H1 (cell line): ENCODE measurements around the gene ELMO1. TPM values are rescaled to one million over a fixed set of nuclear protein-coding genes. Genes with fewer than 3 reads are reported as not detected.

ENCODE experiments used
- CTCF ChIA-PET: fragments of 300-600 bp; sonication (Branson Sonifier 250); formaldehyde crosslinking; loops from one replicate; lab custom pipeline; 2021; ENCODE audit not compliant: partially characterized antibody; lab: Charles Lee
- POLR2A ChIA-PET: fragments of 300-600 bp; sonication (Branson Sonifier 250); formaldehyde crosslinking; loops from one replicate; lab custom pipeline; 2021; ENCODE audit warnings: inconsistent platforms; ENCODE audit not compliant: partially characterized antibody; lab: Charles Lee
- DNase-seq, 2 experiments: peaks; one replicate each; pipeline versions ENCODE4 v3.0.0 to v3.0.0-alpha.2; 2010 to 2022; ENCODE audit warnings: low spot score in 2 of 2, low read depth in 1 of 2, mixed read lengths in 1 of 2
- FAIRE-seq: peaks from 2 replicates; lab custom pipeline; 2011; peaks lifted over from hg19 to GRCh38; lab: Jason Lieb, UNC
- H2AFZ ChIP-seq: 2 replicates; pipeline ENCODE4 v1.8.1; 2012; ENCODE audit warnings: low read length, inconsistent platforms
- H2AK5ac ChIP-seq: 2 replicates; pipeline ENCODE4 v1.6.1; 2013; ENCODE audit warnings: low read depth, low read length
- H2BK120ac ChIP-seq: replicated peaks from 2 replicates; pipeline ENCODE3; 2013; ENCODE audit warnings: low read depth, low read length, inconsistent platforms
- H2BK12ac ChIP-seq: 2 replicates; pipeline ENCODE4 v1.6.1; 2013; ENCODE audit warnings: low read depth, low read length
- H2BK15ac ChIP-seq: 2 replicates; pipeline ENCODE4 v1.6.1; 2013; ENCODE audit warnings: low read length
- H2BK20ac ChIP-seq: 2 replicates; pipeline ENCODE4 v1.6.1; 2013; ENCODE audit warnings: low read length
- H2BK5ac ChIP-seq: 2 replicates; pipeline ENCODE4 v1.6.1; 2013; ENCODE audit warnings: low read depth, low read length
- H3K14ac ChIP-seq: 2 replicates; pipeline ENCODE4 v1.6.1; 2013; ENCODE audit warnings: inconsistent platforms; ENCODE audit not compliant: insufficient read length
- H3K18ac ChIP-seq: 2 replicates; pipeline ENCODE4 v1.6.1; 2013; ENCODE audit warnings: low read length; ENCODE audit errors: extremely low read depth
- H3K23ac ChIP-seq: 2 replicates; pipeline ENCODE4 v1.6.1; 2013; ENCODE audit warnings: inconsistent platforms; ENCODE audit not compliant: insufficient read length
- H3K23me2 ChIP-seq: 2 replicates; pipeline ENCODE4 v1.6.1; 2013; ENCODE audit warnings: low read depth, low read length
- H3K27ac ChIP-seq: 2 replicates; pipeline ENCODE4 v1.6.1; 2011; ENCODE audit warnings: low read depth, low read length, inconsistent platforms
- H3K27me3 ChIP-seq, 4 experiments: replicated peaks in 1 of 4; 1 replicate in 1 of 4; 2 replicates in 3 of 4; pipeline versions ENCODE4 v1.6.1 to v1.8.1; 2011 to 2013; ENCODE audit warnings: low read length in 3 of 4, mild to moderate bottlenecking in 3 of 4, inconsistent platforms in 2 of 4, mixed read lengths in 2 of 4, moderate library complexity in 1 of 4; ENCODE audit not compliant: control insufficient read depth in 3 of 4, insufficient read depth in 3 of 4; ENCODE audit errors: extremely low read depth in 1 of 4
- H3K36me3 ChIP-seq, 4 experiments: 2 replicates each; pipeline versions ENCODE4 v1.6.1 to v1.8.1; 2011 to 2013; ENCODE audit warnings: mild to moderate bottlenecking in 4 of 4, low read length in 3 of 4, moderate library complexity in 2 of 4, control low read depth in 1 of 4, inconsistent platforms in 1 of 4; ENCODE audit not compliant: insufficient read depth in 4 of 4, control insufficient read depth in 2 of 4
- H3K4ac ChIP-seq: replicated peaks from 2 replicates; pipeline ENCODE3; 2013; ENCODE audit warnings: low read length, low read depth, mixed read lengths, inconsistent platforms; ENCODE audit not compliant: insufficient read length
- H3K4me1 ChIP-seq, 4 experiments: replicated peaks in 1 of 4; 1 replicate in 1 of 4; 2 replicates in 3 of 4; pipeline versions ENCODE4 v1.6.1 to v1.8.1; 2011 to 2013; ENCODE audit warnings: low read length in 3 of 4, inconsistent platforms in 2 of 4, mixed read lengths in 1 of 4; ENCODE audit not compliant: insufficient read depth in 4 of 4, control insufficient read depth in 3 of 4
- H3K4me2 ChIP-seq, 2 experiments: 2 replicates each; pipeline versions ENCODE4 v1.6.1 to v1.8.1; 2011 to 2013; ENCODE audit warnings: low read depth in 2 of 2, low read length in 2 of 2, control low read depth in 1 of 2, inconsistent platforms in 1 of 2, mild to moderate bottlenecking in 1 of 2; ENCODE audit not compliant: insufficient read depth in 1 of 2
- H3K4me3 ChIP-seq, 4 experiments: fragments of 200-600, 300-600 bp in 1 of 4; sonication (generic), shearing (Covaris generic), sonication (Bioruptor Twin) in 1 of 4; 2 replicates each; pipeline versions ENCODE4 v1.5.1 to v1.8.1; 2011 to 2016; ENCODE audit warnings: low read length in 4 of 4, low read depth in 3 of 4, control low read depth in 2 of 4, inconsistent platforms in 2 of 4, mild to moderate bottlenecking in 2 of 4, mixed read lengths in 1 of 4, moderate library complexity in 1 of 4; ENCODE audit not compliant: insufficient read depth in 2 of 4; ENCODE audit errors: extremely low read depth in 1 of 4
- H3K56ac ChIP-seq: replicated peaks from 2 replicates; pipeline ENCODE3; 2013; ENCODE audit warnings: low read depth, mild to moderate bottlenecking, mixed read lengths, low read length, inconsistent platforms; ENCODE audit not compliant: insufficient read length
- H3K79me1 ChIP-seq: 2 replicates; pipeline ENCODE4 v1.6.1; 2013; ENCODE audit warnings: low read depth, low read length, control low read depth
- H3K79me2 ChIP-seq, 2 experiments: 2 replicates each; pipeline versions ENCODE4 v1.6.1 to v1.8.1; 2012 to 2013; ENCODE audit warnings: low read length in 2 of 2, mild to moderate bottlenecking in 2 of 2, inconsistent platforms in 1 of 2; ENCODE audit not compliant: insufficient read depth in 2 of 2, control insufficient read depth in 1 of 2
- H3K9ac ChIP-seq, 4 experiments: replicated peaks in 1 of 4; 1 replicate in 1 of 4; 2 replicates in 3 of 4; pipeline versions ENCODE4 v1.6.1 to v1.8.1; 2011 to 2013; ENCODE audit warnings: low read depth in 3 of 4, low read length in 3 of 4, control low read depth in 2 of 4, mild to moderate bottlenecking in 2 of 4, moderate library complexity in 2 of 4, inconsistent platforms in 1 of 4; ENCODE audit errors: extremely low read depth in 1 of 4
- H3K9me3 ChIP-seq, 2 experiments: 2 replicates each; pipeline versions ENCODE4 v1.6.1 to v1.8.1; 2012 to 2013; ENCODE audit warnings: mild to moderate bottlenecking in 2 of 2, moderate library complexity in 2 of 2, control low read depth in 1 of 2, inconsistent platforms in 1 of 2, low read depth in 1 of 2, low read length in 1 of 2, mixed read lengths in 1 of 2; ENCODE audit not compliant: insufficient read depth in 2 of 2
- H4K20me1 ChIP-seq, 2 experiments: replicated peaks in 1 of 2; 2 replicates each; pipeline versions ENCODE3 to v1.8.1; 2011 to 2013; ENCODE audit warnings: inconsistent platforms in 2 of 2, low read length in 2 of 2, mild to moderate bottlenecking in 1 of 2; ENCODE audit not compliant: insufficient read depth in 2 of 2, control insufficient read depth in 1 of 2
- H4K5ac ChIP-seq: 2 replicates; pipeline ENCODE4 v1.6.1; 2013; ENCODE audit warnings: low read length, low read depth, mixed read lengths, inconsistent platforms; ENCODE audit not compliant: insufficient read length
- H4K8ac ChIP-seq: 2 replicates; pipeline ENCODE4 v1.8.0; 2013; ENCODE audit warnings: mild to moderate bottlenecking, moderate library complexity, low read length, inconsistent platforms; ENCODE audit not compliant: insufficient read depth; ENCODE audit errors: extremely low read depth
- H4K91ac ChIP-seq: replicated peaks from 2 replicates; pipeline ENCODE3; 2013; ENCODE audit warnings: low read length, mixed read lengths, inconsistent platforms; ENCODE audit not compliant: insufficient read length
- BACH1 ChIP-seq: IDR thresholded peaks from 2 replicates; pipeline ENCODE4 v1.6.1; 2012; ENCODE audit warnings: low read length, improper control_type of control experiment
- CBX5 ChIP-seq: fragments of 300-800, 300-1000 bp; sonication (generic); IDR thresholded peaks from 2 replicates; pipeline ENCODE4 v1.7.1; 2016; ENCODE audit warnings: antibody characterized with exemption, low read length, low read depth
- CBX8 ChIP-seq: fragments of 300-800, 300-1000 bp; sonication (generic); IDR thresholded peaks from 2 replicates; pipeline ENCODE4 v1.7.1; 2016; ENCODE audit warnings: low read depth, low read length, borderline replicate concordance
- CTBP2 ChIP-seq: IDR thresholded peaks from 2 replicates; pipeline ENCODE4 v1.7.0; 2011; ENCODE audit warnings: borderline replicate concordance, mild to moderate bottlenecking, moderate library complexity, mixed read lengths, low read length; ENCODE audit not compliant: insufficient read depth, insufficient read length
- JUN ChIP-seq: IDR thresholded peaks from 2 replicates; pipeline ENCODE4 v1.6.1; 2011; ENCODE audit warnings: low read depth, mild to moderate bottlenecking, improper control_type of control experiment, low read length
- MAFK ChIP-seq: IDR thresholded peaks from 2 replicates; pipeline ENCODE4 v1.6.1; 2012; ENCODE audit warnings: low read depth, mild to moderate bottlenecking, improper control_type of control experiment, low read length
- PHF8 ChIP-seq: fragments of 200-600 bp; sonication (generic); conservative IDR thresholded peaks from 2 replicates; pipeline ENCODE4 v1.7.1; 2012; ENCODE audit warnings: low read depth, mild to moderate bottlenecking, inconsistent platforms, low read length, moderate library complexity
- RAD21 ChIP-seq, 2 experiments: IDR thresholded peaks in 1 of 2; conservative IDR thresholded peaks in 1 of 2; 2 replicates each; pipeline ENCODE4 v1.6.1; 2011; ENCODE audit warnings: low read depth in 2 of 2, low read length in 2 of 2, improper control_type of control experiment in 1 of 2, inconsistent platforms in 1 of 2, mild to moderate bottlenecking in 1 of 2, moderate library complexity in 1 of 2
- RBBP5 ChIP-seq: IDR thresholded peaks from 2 replicates; pipeline ENCODE4 v1.7.1; 2012; ENCODE audit warnings: low read depth, mild to moderate bottlenecking, inconsistent platforms, low read length, moderate library complexity, borderline replicate concordance
- SP2 ChIP-seq: IDR thresholded peaks from 2 replicates; pipeline ENCODE4 v1.6.1; 2012; ENCODE audit warnings: mild to moderate bottlenecking, low read length, inconsistent platforms
- SRF ChIP-seq: IDR thresholded peaks from 2 replicates; pipeline ENCODE4 v1.6.1; 2011; ENCODE audit warnings: mild to moderate bottlenecking, low read depth, low read length, moderate library complexity
- TBP ChIP-seq: IDR thresholded peaks from 2 replicates; pipeline ENCODE4 v1.6.1; 2011; ENCODE audit warnings: low read depth, low read length, improper control_type of control experiment
- TCF12 ChIP-seq: IDR thresholded peaks from 2 replicates; pipeline ENCODE4 v1.6.1; 2011; ENCODE audit warnings: low read depth, mild to moderate bottlenecking, low read length
- WGBS, 2 experiments: shearing (Covaris generic) in 1 of 2; methylation state at CpG; one replicate each; pipeline versions ENCODE4 v1.1.6 to v1.1.7; 2013 to 2015; ENCODE audit warnings: low lambda C conversion rate in 2 of 2, mixed read lengths in 2 of 2, inconsistent platforms in 1 of 2, low coverage in 1 of 2, missing lambda C conversion rate in 1 of 2; ENCODE audit not compliant: insufficient replicate concordance in 2 of 2, insufficient coverage in 1 of 2, insufficient read length in 1 of 2; ENCODE audit errors: extremely low coverage in 1 of 2, missing lambda C conversion rate in 1 of 2; 5-methylcytosine and 5-hydroxymethylcytosine counted together
- polyA plus RNA-seq, 7 experiments: library from polyadenylated mRNA; depleted of rRNA in 3 of 7; stranded (reverse) in 5 of 7; unstranded in 2 of 7; fragments of >200 nt in 5 of 7; fragments of 200-250 nt in 2 of 7; gene quantifications; 1 replicate in 5 of 7; 2 replicates in 1 of 7; 4 replicates in 1 of 7; pipeline versions ENCODE4 v1.2.1 to v1.2.3, GENCODE V29; 2011 to 2013; ENCODE audit warnings: missing spikeins in 2 of 7, mixed read lengths in 2 of 7
- total RNA-seq: library from RNA; stranded (reverse); fragmentation: NEBNext Ultra II Directional; extraction: Animal tissue kit (Norgen Biotek cat#: 25700); gene quantifications from 2 replicates; pipeline ENCODE4 v1.2.1, GENCODE V29; 2021

ELMO1 gene
- total and polyA plus RNA-seq, 2 of the 8 experiments (the other 6 are each of a cell fraction or from before 2014, with no cell fraction given): 18.4 to 21.0 TPM

DNA sequence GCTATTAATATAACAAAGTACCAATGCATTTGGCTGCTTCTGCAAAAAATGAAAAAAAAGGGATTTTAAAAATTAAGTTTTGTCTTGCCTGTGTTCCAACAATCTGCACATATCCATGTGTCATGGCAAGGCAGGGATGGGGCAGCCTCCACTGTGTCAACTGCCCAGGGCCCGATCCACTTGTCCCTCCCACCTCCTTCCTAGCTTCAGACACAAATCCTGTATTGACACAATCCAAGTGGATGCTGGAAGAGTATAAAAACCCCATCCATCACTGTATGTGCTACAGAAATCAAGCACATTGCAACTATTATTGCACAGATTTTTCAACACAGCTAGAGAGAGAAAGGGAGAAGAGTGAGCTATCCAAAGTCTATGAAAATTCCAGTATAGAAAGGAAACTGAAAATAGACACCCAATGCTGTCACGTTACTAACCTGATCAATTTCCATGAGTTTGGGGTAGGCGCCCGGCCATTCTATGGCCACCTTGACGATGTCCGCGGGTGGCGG is 106.4 kb downstream of the ELMO1 start:
- no peaks in the 10 kb centered on the region for H4K20me1 ChIP-seq
- no peak overlapping the region for H3K18ac ChIP-seq
- no peak overlapping the region for H4K91ac ChIP-seq
- 0 out of 4 replicates have a peak, but pooled peaks cover 0 to 2% of the 10 kb centered on the region in 2 experiments for H3K79me2 ChIP-seq
- H3K14ac ChIP-seq: no peak overlapping the region
- H3K56ac ChIP-seq: no peak overlapping the region
- no peak overlapping the region for H2BK5ac ChIP-seq
- H2AK5ac ChIP-seq: no peak overlapping the region
- no peak overlapping the region for H3K4ac ChIP-seq
- DNase-seq (no peak), FAIRE-seq (no peak)
- H3K4me3 ChIP-seq: no peak overlapping the region
- no peak overlapping the region for H4K8ac ChIP-seq
- WGBS, 2 experiments: 94% methylated on average over 8 of the region's 8 CpGs; no CpG with 5 or more reads in 1 of the 2 experiments
- peaks cover 0 to 2% (median 0%) of the 10 kb centered on the region in 4 experiments; a peak in 1 of 7 replicates for H3K4me1 ChIP-seq
- no peak overlapping the region for H3K9ac ChIP-seq
- ChIA-PET CTCF (interaction anchor here (0.5 to 1.9 kb wide), 5 partner anchors 9 to 559 kb away, joined by 3 to 7 read pairs (median 4); no protein-coding TSS in a partner anchor), POLR2A (interaction anchor here (1.3 kb wide), 1 partner anchor 12 kb away, joined by 4 read pairs; no protein-coding TSS in a partner anchor)
- no peaks in the 10 kb centered on the region for H3K79me1 ChIP-seq
- H2BK120ac ChIP-seq: no peak overlapping the region
- no peak overlapping the region for H3K27ac ChIP-seq
- no peak overlapping the region; the same call in 1 of the 2 replicates for H2BK12ac ChIP-seq
- H2BK15ac ChIP-seq: no peak overlapping the region
- no peak overlapping the region for H3K4me2 ChIP-seq
- no peak overlapping the region for H2BK20ac ChIP-seq
- no peaks in the 10 kb centered on the region for H3K23me2 ChIP-seq
- H3K27me3 ChIP-seq: no peaks in the 10 kb centered on the region
- H3K9me3 ChIP-seq: no peaks in the 10 kb centered on the region
- H2AFZ ChIP-seq: no peak overlapping the region
- no peak overlapping the region for H4K5ac ChIP-seq
- H3K23ac ChIP-seq: no peak overlapping the region
- peaks cover 0 to 2% (median under 1%) of the 10 kb centered on the region in 4 experiments; a peak in 2 of 8 replicates for H3K36me3 ChIP-seq
- TF ChIP-seq CTBP2 (no peak), CBX5 (no peak), JUN (no peak), RAD21 (IDR thresholded peaks at IDR 0.05 in 1 of 2, conservative IDR thresholded peaks at IDR 0.05 in 1 of 2; ENCODE audit: low read depth in 2 of 2, low read length in 2 of 2) (no peak), TCF12 (no peak), TBP (no peak), MAFK (no peak), SRF (no peak), CBX8 (no peak), SP2 (no peak), RBBP5 (no peak), PHF8 (no peak), BACH1 (no peak)
